Ramos (cell line): ENCODE measurements around the gene MRPS6.

Experiments
- in situ Hi-C: fragments of 300-500 bp; cut with MboI; formaldehyde crosslinking; loops from one replicate; pipeline ENCODE4 v1.14.3; 2022; ENCODE audit warnings: low sequenced_read_pairs; ENCODE audit not compliant: unreplicated experiment

Gene MRPS6

DNA sequence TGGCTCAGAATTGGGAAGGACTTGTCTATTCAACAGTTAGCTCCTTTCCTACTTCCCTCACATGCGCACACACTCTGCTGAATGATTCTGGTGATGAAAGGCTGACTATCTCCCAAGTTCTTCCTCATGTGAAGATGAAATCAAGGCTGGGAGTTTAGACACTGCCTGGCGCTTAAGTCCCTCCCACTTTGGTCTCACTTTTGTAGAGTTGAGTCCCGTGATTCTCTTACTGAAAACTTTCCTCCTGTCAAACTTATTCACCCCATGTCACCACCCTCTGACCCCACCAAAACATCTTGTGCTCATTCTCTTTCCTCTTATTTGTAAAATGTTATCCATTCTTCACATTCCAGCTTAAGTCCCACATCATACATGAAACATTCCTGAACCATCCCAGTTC lies 8.4 kb upstream of the MRPS6 start:
- in situ Hi-C loops = no loop called here

DNA sequence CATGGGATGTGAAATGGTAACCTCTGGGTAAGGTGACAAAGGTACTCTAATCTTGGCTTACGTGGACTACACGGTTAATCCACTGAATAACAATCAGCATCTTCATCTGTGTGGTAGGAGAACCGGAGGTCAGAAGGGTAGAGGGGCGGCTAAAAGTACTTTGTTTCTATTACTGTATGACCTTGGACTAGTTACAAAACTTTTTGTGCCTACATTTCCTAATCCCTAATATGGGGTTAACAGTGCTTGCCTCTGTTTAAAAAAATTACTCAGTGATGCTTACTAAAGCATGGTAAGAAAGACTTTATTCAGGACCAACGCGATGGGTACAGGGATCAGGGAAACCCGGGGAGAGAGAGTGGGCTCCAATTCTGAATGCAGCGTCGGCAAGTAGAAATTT lies 1.7 kb upstream of the MRPS6 start:
- in situ Hi-C loops = no loop called here

DNA sequence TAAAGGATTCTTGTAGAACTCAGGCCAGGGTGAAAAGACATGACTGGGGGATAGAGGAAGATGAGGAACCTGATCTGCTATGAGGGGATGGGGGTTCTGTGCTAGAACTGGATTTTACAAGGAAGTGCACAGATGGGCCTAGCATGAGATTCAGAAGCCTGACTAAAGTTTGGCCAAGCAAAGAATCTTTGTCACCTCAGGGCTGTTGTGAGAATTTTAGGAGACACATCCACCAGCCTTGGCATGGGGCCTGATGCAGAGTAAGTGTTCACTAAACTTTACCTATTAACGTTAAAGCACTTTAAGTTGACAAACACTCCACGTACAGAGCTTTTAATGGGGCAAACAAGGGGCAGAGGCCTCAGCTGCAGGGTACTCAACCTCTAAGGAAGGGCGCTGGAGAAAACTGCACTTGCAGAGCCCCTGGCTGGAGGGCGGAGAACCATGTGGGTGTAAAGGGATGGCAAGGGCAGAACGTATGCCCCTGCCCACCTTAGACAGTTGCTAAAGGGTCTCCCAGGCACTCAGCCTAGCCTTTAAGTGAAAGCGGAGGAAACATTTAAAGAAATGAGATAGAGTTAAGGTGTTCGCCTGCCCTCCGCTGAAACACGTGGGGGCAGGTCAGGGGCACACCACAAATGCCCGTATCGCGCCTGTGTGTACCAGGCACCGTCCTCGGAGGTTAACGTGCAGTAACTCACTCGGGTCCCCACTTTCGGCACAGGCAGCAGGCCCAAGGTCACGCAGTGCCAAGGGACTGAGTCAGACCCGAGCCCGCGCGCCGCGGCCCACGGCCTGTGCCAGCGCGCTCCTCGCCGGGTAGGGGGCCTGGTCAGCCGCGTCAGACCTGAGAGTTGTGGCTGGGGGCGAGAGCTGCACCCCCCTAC lies 990 bp upstream of the MRPS6 start:
- in situ Hi-C loops = no loop called here

DNA sequence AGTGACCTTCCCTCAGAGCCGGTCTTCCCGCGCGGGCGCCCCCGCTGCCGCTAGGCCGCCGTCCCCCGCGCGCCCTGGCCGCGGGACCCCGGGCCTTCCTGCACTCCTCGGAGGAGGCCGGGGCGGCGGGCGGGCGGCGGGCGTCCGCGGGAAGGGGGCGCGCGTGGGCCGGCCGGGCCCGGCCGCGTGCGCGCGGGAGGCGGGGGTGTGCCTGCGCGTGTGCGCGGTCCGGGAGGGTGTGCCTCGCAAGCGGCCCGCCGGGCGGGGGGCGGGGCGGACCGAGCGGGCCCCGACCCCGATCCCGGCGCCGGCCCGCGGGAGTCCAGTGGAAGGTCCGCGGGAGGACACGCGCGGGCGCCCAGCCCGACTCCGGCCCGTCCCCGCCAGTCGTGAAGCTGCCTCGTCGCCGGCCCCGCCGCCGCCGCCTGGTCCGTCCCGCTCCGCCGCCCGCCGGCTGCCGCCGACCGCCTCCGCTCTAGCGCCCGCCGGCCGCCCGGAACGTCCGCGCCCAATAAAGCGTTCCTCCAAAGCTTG lies 438 bp downstream of the MRPS6 start:
- in situ Hi-C loops = no loop called here

DNA sequence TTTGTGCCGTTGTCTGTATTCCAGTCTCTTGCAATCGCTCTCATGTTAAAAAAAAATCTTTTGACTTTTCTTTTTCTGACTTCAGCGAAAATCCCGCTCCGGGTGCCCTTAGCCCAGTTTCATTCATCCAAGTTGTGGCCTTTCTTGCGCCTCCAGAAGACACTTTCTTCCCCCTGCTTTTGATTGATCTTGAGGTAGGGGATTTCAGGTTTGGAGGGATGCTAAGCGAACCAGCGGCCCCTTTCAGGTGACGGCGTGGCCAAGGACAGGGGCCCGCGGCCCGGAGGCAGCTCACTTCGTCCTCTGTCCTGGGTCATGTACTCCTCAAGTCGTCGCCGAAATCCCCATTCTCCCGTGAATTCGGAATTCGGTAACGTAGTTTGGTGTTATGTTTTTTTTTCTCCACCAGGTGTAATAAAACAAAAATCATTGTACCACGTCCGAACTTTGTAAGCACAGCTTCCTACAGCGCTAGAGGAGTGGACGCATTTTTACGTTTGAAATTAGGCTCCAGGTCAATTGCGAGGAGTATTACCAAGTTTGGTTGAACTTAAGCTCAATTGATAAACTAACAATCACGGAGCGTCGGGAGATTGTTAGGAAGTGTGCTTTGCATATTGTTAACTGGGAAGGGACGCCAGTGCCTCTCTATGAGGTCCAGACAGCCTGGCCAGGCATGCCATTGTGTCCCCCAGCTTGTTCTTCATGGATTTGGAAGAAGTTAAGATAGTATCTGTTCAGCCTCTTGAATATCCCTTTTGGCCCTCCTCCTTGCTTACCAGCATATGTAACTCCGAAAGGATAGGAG lies 1.1 kb downstream of the MRPS6 start:
- in situ Hi-C loops = no loop called here

DNA sequence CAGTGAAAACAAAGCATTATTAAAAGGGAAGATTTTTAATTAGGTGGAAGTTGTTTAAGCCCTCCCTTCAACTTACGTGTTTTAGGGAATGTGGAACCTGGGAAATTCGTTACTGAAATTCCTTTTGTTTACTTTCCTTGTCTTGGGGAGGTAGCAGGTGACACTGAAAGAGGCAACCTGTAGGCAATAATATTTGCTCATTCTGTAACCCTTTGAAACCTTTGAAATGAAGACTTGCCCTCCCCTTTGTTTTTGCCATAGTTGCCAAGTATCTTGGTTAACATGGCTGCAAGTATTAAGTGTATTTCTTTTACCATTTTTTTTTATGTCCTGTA lies 1.7 kb downstream of the MRPS6 start:
- in situ Hi-C loops = no loop called here

DNA sequence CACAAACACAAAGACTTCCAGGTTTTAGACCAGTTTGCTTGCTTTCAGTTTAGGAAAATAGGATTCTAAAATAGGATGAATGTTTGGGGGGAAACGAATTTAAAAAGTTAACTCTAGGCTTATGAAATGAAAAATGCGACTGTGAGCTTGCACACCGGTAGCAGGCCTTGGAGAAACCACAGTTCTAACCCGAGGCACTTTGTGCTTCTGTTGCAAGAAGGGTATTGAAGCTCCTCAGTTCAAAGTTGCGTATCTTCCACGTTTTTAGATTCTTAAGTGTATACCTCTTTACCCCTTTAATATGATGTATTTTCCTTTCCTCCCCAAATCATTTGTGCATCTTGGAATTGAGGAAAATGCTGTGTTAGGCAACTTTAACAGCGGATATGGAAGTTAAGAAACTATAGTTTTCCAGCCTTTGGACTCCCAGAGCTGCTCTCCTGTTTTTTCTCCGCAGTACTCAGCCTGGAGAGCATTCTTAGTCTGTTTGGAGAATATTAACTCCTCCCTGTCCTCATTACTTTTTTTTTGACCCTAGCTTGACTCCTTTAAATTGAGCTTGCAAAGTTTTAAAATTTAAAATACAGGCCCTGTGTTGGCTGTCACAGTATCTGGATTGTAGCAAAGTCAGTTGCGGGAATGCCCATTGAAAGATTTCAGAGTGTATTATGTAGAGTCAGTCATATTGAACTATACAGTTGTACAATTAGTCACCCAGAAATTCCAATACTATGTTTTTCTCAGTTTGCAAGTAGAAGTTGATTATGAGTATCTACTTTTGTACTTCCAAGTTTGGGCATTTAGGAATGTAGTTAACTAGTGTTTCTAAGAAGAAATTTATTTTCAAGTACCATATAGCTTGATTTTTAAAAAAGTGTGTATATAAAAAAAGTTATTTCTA lies 2.6 kb downstream of the MRPS6 start:
- in situ Hi-C loops = no loop called here

DNA sequence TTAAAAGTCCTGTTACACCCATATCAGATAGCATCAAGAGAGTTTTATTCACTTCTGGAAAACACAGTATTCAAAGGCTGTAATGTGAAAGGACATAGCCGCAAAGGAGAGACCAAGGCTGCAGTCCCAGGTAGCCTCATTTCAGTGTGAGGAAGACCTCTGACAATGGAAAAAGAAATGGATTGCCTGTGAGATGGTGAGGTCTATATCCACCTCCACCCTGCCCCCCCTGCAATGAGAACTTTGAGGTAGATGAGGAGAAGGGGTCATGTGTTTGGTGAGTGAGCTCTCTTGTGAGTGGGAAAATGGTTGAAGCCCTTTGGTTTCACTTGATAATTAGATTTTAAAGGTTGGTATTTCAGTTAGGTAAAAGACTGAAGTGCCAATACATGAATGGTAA lies 3.5 kb downstream of the MRPS6 start:
- in situ Hi-C loops = no loop called here

DNA sequence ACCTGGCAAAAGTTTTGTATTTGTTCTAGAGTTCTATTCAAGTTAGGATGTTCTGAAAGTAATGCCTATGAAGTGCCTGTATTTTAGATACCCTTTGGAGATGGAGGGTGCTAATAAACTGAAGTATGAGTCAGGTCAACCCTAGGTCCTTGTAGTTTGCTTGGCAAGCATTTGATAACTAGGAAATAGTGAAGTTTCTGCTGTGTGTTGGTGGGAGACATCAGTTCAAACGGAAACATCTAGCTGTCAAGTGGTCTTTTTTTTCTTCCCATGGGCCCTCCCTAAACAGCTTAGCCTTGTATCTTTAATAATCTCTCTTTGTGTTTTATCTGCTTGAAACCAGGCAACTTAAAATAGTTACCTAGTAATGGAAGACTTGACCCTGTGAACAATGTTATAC lies 4.5 kb downstream of the MRPS6 start:
- in situ Hi-C loops = no loop called here

DNA sequence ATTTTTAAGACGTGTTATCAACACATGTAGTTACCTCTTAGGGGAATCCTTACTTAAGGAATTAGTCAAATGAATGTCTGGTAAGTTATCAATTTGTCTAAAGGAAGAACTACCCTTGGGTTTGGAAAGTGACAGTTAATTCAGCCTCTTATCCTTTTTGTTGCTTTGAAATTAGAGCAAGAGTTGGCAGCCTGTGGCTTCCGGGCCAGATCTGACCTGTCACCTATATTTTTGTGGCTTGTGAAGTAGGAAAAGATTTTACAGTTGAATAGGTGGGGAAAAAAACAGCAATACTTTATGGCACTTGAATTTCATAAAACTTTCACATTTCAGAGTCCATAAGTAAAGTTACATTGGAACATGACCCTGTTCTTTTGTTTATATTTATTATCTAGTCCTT lies 5.5 kb downstream of the MRPS6 start:
- in situ Hi-C loops = no loop called here

DNA sequence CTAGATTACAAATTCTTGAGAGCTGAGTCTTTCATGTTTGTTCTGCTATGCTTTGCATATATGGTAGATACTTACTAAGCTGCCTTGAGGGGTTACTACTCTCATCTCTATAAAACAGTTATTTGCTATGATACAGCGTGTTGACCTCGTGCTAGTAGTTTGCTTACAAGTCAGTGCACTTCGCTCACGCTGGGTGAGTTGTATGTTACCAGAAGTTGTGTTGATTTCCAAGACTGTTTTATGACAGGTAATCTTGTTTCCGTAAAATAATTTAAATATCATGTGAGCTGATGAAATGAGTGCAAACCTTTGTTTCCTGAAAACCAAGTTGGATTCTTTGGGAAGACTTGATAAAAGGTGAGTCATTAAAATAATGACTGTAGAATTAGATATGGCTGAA lies 7.3 kb downstream of the MRPS6 start:
- in situ Hi-C loops = no loop called here

DNA sequence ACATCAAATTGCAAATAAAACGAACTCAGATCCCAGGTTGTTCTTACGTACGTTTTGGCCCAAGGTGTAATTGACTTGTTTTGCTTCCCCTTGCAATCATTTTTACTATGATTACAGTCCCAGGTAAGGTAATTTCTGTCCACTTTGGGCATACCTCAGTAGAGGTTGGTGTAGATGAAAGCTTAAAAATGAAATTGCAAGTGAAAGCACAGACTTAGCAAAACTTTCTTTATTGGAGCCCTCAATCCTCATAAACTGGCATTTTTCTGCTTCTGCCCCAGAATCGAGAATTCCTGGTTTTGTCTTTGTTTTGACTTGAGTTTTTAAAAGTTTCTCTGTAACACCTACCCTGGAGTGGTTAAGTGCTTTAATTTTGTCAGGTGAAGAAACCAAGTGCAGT lies 9.4 kb downstream of the MRPS6 start:
- in situ Hi-C loops = no loop called here

DNA sequence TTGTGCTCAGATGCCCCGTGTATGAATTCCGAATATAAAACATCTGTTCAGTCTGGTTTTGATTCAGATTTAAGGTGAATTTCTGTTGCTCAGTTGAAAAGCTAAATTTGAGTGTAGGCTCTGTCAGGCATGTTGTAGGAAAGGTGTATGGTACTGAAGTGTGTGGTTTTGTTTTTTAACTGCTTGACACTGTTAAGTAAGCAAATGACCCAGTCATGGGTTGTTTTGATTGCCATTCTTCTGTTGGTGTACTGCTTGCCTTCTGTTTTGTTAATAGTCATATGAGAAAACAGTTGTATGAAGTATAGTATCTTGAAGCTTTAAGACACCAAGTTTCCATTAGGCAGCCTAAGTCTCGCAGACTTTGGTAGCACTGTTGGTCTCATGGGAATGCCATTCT lies 10.0 kb downstream of the MRPS6 start:
- in situ Hi-C loops = no loop called here

DNA sequence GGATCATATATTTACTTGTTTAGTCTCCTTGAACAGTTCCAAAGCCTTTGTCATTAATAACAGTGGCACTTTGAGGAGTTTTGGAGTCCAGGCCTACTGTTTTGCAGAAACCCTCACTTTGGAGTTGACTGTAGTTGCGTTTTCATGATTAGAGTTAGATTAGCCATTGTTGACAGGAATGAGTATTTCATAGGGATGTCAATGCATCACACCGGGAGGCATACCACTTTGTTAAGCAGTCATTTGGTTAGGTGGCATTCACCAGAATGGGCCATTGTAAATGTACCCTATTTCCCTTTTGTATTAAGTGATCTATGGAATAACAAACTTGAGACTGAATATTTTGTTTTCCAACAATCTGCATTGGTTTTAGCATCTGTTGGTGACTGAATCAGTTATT lies 11.8 kb downstream of the MRPS6 start:
- in situ Hi-C loops = no loop called here

DNA sequence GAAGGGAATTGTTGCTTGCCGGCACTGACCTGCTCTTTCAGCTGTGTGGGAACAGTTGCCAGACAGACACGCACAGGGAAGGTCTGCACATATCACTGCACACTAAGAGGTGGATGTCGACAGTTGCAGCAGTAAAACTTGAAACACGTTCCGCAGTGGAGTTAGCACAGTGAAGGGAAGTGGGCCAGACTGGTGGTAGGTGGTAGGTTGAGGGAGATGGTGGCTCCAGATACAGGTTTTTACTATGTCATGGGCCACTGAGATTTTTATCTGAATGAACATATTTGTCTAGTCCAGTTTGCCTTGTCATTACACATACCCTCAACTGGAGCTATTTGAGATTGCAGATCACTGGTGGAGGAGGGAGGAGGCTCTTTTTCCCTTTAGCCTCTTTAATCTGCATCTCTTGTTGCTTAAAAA lies 13.5 kb downstream of the MRPS6 start:
- in situ Hi-C loops = no loop called here

DNA sequence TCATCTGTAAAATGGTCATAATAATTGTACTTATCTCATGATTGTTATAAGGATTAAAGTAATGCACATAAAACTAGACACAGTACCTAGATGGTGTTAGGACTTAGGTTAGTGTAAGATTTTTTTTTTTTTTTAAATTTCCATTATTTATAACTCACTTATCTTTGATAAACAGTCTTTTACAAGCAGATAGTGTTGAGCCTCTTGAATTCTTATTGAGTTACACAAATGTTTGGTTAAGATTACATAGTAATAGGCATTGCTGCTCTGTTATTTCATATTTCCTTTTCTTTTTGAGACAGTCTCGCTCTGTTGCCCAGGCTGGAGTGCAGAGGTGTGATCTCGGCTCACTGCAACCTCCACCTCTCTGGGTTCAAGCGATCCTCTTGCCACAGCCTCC lies 15.4 kb downstream of the MRPS6 start:
- in situ Hi-C loops = no loop called here

DNA sequence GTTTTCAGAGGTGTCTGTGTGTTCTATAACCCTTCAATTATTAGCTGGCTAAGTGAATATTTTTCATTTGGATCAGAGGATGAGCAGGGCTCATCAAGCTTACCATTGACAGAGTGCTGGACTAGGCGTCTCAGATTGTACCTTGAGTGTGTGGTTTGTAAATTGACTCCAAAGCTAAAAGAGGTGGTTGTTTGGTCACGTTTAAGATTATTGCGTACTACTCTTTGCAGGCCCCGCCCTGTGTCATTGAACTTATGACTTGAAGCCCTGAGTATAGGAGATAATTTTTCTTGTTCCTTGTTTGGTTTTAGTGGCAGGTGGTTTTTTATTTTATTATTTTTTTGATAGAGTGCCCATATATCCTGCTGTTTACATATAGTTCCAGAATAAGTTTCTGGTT lies 17.7 kb downstream of the MRPS6 start:
- in situ Hi-C loops = no loop called here

DNA sequence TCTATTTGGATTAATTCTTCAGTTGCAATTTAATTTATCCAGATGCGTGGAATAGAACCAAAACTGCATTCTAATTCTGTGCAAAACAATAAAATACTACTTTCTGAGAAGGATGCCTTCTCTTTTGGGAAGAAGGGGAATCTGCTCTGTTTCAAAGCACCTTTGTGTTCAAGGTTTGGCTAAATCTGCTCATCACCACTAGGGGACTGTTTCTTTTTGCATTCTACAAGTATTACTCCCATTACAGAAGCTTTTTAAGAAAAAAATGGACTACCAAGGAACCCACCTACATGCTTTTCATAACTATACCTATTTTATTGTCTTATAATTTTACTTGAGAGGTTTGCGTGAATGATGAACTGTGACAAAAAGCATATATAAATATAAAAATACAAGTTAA lies 18.2 kb downstream of the MRPS6 start:
- in situ Hi-C loops = no loop called here

DNA sequence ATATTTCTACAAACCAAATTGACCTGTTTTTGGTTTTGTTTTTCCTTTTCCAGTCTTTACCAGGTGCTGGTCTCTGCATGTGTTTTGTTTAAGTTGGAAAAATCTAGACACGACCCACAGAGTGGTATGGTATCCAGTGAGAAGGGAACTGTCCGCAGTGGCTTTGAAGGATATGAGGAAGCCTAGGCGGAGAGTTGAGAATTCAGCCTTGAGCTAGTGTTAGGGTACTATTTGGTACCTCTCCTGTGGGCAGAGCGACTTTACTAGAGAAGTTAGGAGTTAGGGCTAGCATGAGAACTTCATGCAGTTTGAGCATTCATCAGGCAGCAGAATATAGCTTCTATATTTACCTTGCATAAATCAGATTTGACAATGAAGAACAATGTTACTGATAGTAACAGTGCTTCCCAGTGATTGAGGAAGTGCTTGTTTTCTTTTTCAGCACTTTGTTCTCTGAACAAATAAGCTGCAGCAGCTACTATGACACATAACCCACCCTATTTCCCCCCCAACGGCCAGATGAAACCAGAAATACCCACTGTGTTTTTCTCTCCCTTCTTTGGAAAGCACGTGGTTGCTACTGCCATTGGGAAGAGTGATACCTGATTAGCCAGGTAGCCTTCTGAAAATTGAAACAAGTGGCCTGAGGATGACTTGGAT lies 19.0 kb downstream of the MRPS6 start:
- in situ Hi-C loops = no loop called here

DNA sequence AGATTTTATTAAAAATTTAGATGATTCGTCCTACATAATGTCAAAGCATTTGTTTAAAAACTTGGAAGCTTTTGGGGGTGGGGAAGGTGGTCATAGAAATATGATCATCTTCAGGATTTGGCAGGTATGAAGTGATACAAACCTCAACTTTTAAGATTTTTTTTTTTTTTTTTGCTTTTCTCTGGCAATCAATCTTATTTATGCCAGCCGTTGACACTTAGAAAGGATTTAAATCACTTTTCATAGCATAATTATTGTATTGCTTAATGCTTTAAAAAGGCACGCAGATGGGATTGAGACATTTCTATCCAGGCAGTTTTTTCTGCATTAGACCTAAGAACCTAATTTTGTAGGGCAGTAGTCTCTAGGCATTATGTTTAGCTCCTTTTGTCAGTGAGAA lies 19.7 kb downstream of the MRPS6 start:
- in situ Hi-C loops = no loop called here
